ENCODE measurements around the gene SLAMF6. TPM values are rescaled to one million over a fixed set of nuclear protein-coding genes. Genes with fewer than 3 reads are reported as not detected.

The SLAMF6 gene
- total RNA-seq (2022) (not detected in 2 replicates), Bru-seq, nascent RNA (not detected), BruChase-seq, experiment 1, labeled RNA remaining after a 6-hour chase (not detected), BruChase-seq, experiment 2, labeled RNA remaining after a 2-hour chase (percentile 3 among the genes with signal in this experiment)
- long read RNA-seq: 0 reads

- H3K27ac Mint-ChIP-seq (ENCODE audit: low read depth, unreplicated experiment): no peak within 1 kb of the TSS
- no peaks in the 10 kb centered on the region for H3K27me3 Mint-ChIP-seq (ENCODE audit: insufficient read depth, unreplicated experiment)
- DNase-seq (ENCODE audit: unreplicated experiment): no peak
- ChIA-PET POLR2A (no interaction called here), CTCF (interaction anchor here (0.5 to 0.8 kb wide), 4 partner anchors 21 to 93 kb away, joined by 3 read pairs; no protein-coding TSS in a partner anchor)
- intact Hi-C loops (cut with micrococcal nuclease): no loop called here
- TF ChIP-seq, protein P1, sequence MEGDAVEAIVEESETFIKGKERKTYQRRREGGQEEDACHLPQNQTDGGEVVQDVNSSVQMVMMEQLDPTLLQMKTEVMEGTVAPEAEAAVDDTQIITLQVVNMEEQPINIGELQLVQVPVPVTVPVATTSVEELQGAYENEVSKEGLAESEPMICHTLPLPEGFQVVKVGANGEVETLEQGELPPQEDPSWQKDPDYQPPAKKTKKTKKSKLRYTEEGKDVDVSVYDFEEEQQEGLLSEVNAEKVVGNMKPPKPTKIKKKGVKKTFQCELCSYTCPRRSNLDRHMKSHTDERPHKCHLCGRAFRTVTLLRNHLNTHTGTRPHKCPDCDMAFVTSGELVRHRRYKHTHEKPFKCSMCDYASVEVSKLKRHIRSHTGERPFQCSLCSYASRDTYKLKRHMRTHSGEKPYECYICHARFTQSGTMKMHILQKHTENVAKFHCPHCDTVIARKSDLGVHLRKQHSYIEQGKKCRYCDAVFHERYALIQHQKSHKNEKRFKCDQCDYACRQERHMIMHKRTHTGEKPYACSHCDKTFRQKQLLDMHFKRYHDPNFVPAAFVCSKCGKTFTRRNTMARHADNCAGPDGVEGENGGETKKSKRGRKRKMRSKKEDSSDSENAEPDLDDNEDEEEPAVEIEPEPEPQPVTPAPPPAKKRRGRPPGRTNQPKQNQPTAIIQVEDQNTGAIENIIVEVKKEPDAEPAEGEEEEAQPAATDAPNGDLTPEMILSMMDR (IDR thresholded peaks at IDR 0.05; ENCODE audit: unreplicated experiment): no peak
- no peak within 1 kb of the TSS for H3K4me3 Mint-ChIP-seq (ENCODE audit: unreplicated experiment)
- BruUV-seq (replicated peaks): no TSS peak
- no peaks in the 10 kb centered on the region for H3K36me3 Mint-ChIP-seq (ENCODE audit: insufficient read depth, unreplicated experiment)
- peaks cover 28% of the 10 kb centered on the region for H3K4me1 Mint-ChIP-seq (ENCODE audit: insufficient read depth, unreplicated experiment)
- peaks cover 7% of the 10 kb centered on the region for H3K9me3 Mint-ChIP-seq (ENCODE audit: unreplicated experiment)
These were observed at the start of gene SLAMF6 for GRCh38 chr1:160522622-160523345. Gene SLAMF6 (minus strand): TSS chr1:160523255. CDS start chr1:160523192, 63 bp downstream.

GRCh38 chr1:160570840-160571239 is 47.8 kb upstream of the SLAMF6 start:
- no peak for DNase-seq (ENCODE audit: unreplicated experiment)
- H3K9me3 Mint-ChIP-seq (ENCODE audit: unreplicated experiment): no peaks in the 10 kb centered on the region
- H3K27me3 Mint-ChIP-seq (ENCODE audit: insufficient read depth, unreplicated experiment): peaks cover 48% of the 10 kb centered on the region
- intact Hi-C loops (cut with micrococcal nuclease): no loop called here
- no peaks in the 10 kb centered on the region for H3K4me1 Mint-ChIP-seq (ENCODE audit: insufficient read depth, unreplicated experiment)
- CTCF ChIA-PET: interaction anchor here (0.7 kb wide), 1 partner anchor 268 kb away, joined by 3 read pairs; no protein-coding TSS in a partner anchor
- TF ChIP-seq, protein P1 (IDR thresholded peaks at IDR 0.05; ENCODE audit: unreplicated experiment): no peak
- BruUV-seq (replicated peaks): no TSS peak
- H3K27ac Mint-ChIP-seq (ENCODE audit: low read depth, unreplicated experiment): no peak overlapping the region
- no peaks in the 10 kb centered on the region for H3K36me3 Mint-ChIP-seq (ENCODE audit: insufficient read depth, unreplicated experiment)
- POLR2A ChIA-PET: no interaction called here
- no peak overlapping the region for H3K4me3 Mint-ChIP-seq (ENCODE audit: unreplicated experiment)

GRCh38 chr1:160569806-160570205 is 46.8 kb upstream of the SLAMF6 start:
- no peaks in the 10 kb centered on the region for H3K9me3 Mint-ChIP-seq (ENCODE audit: unreplicated experiment)
- H3K27me3 Mint-ChIP-seq (ENCODE audit: insufficient read depth, unreplicated experiment): peaks cover 42% of the 10 kb centered on the region
- no peak for DNase-seq (ENCODE audit: unreplicated experiment)
- POLR2A ChIA-PET: interaction anchor here (0.7 kb wide), 1 partner anchor 1417 kb away, joined by 3 read pairs; no protein-coding TSS in a partner anchor
- CTCF ChIA-PET: no interaction called here
- H3K36me3 Mint-ChIP-seq (ENCODE audit: insufficient read depth, unreplicated experiment): no peaks in the 10 kb centered on the region
- BruUV-seq (replicated peaks): no TSS peak
- intact Hi-C loops (cut with micrococcal nuclease): no loop called here
- TF ChIP-seq, protein P1 (IDR thresholded peaks at IDR 0.05; ENCODE audit: unreplicated experiment): no peak
- no peak overlapping the region for H3K4me3 Mint-ChIP-seq (ENCODE audit: unreplicated experiment)
- no peak overlapping the region for H3K27ac Mint-ChIP-seq (ENCODE audit: low read depth, unreplicated experiment)
- H3K4me1 Mint-ChIP-seq (ENCODE audit: insufficient read depth, unreplicated experiment): no peaks in the 10 kb centered on the region

- POLR2A ChIA-PET: no interaction called here
These were observed 45.0 kb upstream of the SLAMF6 start for GRCh38 chr1:160567858-160568682.

More at GRCh38 chr1:160567858-160568682, 45.0 kb upstream of the SLAMF6 start:
- intact Hi-C loops (cut with micrococcal nuclease): no loop called here
- CTCF ChIA-PET: interaction anchor here (1.0 kb wide), 1 partner anchor 28 kb away, joined by 4 read pairs; no protein-coding TSS in a partner anchor
- no peak for DNase-seq (ENCODE audit: unreplicated experiment)
- H3K27ac Mint-ChIP-seq (ENCODE audit: low read depth, unreplicated experiment): no peak overlapping the region
- no peaks in the 10 kb centered on the region for H3K9me3 Mint-ChIP-seq (ENCODE audit: unreplicated experiment)
- H3K36me3 Mint-ChIP-seq (ENCODE audit: insufficient read depth, unreplicated experiment): no peaks in the 10 kb centered on the region
- no peak overlapping the region for H3K4me3 Mint-ChIP-seq (ENCODE audit: unreplicated experiment)
- peaks cover 34% of the 10 kb centered on the region for H3K27me3 Mint-ChIP-seq (ENCODE audit: insufficient read depth, unreplicated experiment)
- H3K4me1 Mint-ChIP-seq (ENCODE audit: insufficient read depth, unreplicated experiment): no peaks in the 10 kb centered on the region
- no TSS peak for BruUV-seq (replicated peaks)
- TF ChIP-seq, protein P1 (IDR thresholded peaks at IDR 0.05; ENCODE audit: unreplicated experiment): no peak
